BE2C (cell line): Measurements from ENCODE around the gene AFDN.

Experiments
- DNase-seq: peaks from one replicate; pipeline ENCODE4 v3.0.0-alpha.2; 2020
- H3K27me3 ChIP-seq: fragments of 250-450 bp; sonication (Bioruptor Pico); 2 replicates; pipeline ENCODE4 v1.5.1; 2020; ENCODE audit warnings: mild to moderate bottlenecking
- H3K36me3 ChIP-seq: fragments of 250-450 bp; sonication (Bioruptor Pico); 2 replicates; pipeline ENCODE4 v1.5.1; 2020; ENCODE audit warnings: mild to moderate bottlenecking
- H3K4me1 ChIP-seq: fragments of 250-450 bp; sonication (Bioruptor Pico); 2 replicates; pipeline ENCODE4 v1.5.1; 2020
- H3K4me3 ChIP-seq: 2 replicates; pipeline ENCODE4 v1.5.1; 2011; ENCODE audit warnings: low read depth, low read length
- H3K9me3 ChIP-seq: fragments of 250-450 bp; sonication (Bioruptor Pico); 2 replicates; pipeline ENCODE4 v1.5.1; 2020
- TF ChIP-seq, protein P1 (sequence below): IDR thresholded peaks from 2 replicates; pipeline ENCODE4 v1.5.1; 2012; ENCODE audit warnings: mild to moderate bottlenecking, low read depth, low read length

The AFDN gene

DNA sequence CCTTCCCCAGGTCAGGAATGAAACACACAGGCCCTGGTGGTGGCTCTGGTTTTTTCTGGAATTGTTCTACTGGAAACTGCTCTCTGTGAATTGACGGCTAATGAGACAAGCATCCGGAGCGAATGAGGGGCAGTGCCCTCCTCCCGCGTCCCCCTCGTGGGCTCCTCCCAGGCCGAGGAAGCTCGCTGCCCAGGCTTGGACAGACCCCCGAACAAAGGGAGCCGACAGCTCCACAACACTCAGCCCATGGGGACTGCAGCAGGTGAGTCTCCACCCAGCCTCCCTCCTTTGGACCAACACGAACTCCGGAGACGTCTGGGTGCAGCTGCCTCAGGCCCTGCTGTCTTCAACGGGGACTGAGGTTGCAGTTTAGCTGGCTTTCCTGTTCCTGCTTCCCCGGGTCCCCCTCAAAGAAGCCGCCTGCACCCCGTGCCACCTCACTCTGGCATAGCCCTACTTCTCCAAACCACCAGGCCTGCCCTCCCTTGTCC is 31.3 kb upstream of the AFDN start:
- Histone ChIP-seq H3K9me3 (no peaks in the 10 kb centered on the region), H3K36me3 (no peaks in the 10 kb centered on the region), H3K27me3 (no peaks in the 10 kb centered on the region), H3K4me3 (no peak overlapping the region), H3K4me1 (no peaks in the 10 kb centered on the region; the same call in 1 of the 2 replicates)
- TF ChIP-seq, protein P1, sequence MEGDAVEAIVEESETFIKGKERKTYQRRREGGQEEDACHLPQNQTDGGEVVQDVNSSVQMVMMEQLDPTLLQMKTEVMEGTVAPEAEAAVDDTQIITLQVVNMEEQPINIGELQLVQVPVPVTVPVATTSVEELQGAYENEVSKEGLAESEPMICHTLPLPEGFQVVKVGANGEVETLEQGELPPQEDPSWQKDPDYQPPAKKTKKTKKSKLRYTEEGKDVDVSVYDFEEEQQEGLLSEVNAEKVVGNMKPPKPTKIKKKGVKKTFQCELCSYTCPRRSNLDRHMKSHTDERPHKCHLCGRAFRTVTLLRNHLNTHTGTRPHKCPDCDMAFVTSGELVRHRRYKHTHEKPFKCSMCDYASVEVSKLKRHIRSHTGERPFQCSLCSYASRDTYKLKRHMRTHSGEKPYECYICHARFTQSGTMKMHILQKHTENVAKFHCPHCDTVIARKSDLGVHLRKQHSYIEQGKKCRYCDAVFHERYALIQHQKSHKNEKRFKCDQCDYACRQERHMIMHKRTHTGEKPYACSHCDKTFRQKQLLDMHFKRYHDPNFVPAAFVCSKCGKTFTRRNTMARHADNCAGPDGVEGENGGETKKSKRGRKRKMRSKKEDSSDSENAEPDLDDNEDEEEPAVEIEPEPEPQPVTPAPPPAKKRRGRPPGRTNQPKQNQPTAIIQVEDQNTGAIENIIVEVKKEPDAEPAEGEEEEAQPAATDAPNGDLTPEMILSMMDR, result no peak
- no peak for DNase-seq

DNA sequence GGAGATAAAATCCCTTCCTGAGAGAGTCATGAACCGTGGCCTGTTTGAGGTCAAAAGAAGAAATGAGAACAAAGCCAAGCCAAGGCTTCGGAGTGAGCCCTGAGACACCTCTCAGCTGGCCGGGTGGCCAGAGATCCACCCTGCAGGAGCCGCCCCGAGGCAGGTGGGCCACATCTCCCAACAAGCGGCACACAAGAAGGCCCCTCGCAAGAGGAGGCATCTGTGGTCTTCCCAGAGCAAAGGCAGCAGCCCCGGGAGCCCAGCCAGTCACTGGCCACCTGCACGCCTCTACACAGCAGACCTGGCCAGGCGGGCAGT is 30.9 kb upstream of the AFDN start:
- TF ChIP-seq, protein P1, result no peak
- Histone ChIP-seq H3K4me1 (no peaks in the 10 kb centered on the region; the same call in 1 of the 2 replicates), H3K4me3 (no peak overlapping the region), H3K36me3 (no peaks in the 10 kb centered on the region), H3K27me3 (no peaks in the 10 kb centered on the region), H3K9me3 (no peaks in the 10 kb centered on the region)
- DNase-seq, result no peak

- Histone ChIP-seq H3K9me3 (no peaks in the 10 kb centered on the region), H3K36me3 (no peaks in the 10 kb centered on the region), H3K4me3 (no peak overlapping the region), H3K27me3 (no peaks in the 10 kb centered on the region), H3K4me1 (no peaks in the 10 kb centered on the region; the same call in 1 of the 2 replicates)
- TF ChIP-seq, protein P1, result no peak
- no peak for DNase-seq
These were observed 30.3 kb upstream of the AFDN start for GRCh38 chr6:167796192-167796981.

GRCh38 chr6:167797011-167797471 is 29.7 kb upstream of the AFDN start:
- TF ChIP-seq, protein P1, result no peak
- no peaks in the 10 kb centered on the region for H3K36me3 ChIP-seq
- H3K27me3 ChIP-seq, result no peaks in the 10 kb centered on the region
- no peak overlapping the region for H3K4me3 ChIP-seq
- H3K4me1 ChIP-seq, result peaks cover 2% of the 10 kb centered on the region; the same call in 1 of the 2 replicates
- no peaks in the 10 kb centered on the region for H3K9me3 ChIP-seq
- DNase-seq, result no peak

DNA sequence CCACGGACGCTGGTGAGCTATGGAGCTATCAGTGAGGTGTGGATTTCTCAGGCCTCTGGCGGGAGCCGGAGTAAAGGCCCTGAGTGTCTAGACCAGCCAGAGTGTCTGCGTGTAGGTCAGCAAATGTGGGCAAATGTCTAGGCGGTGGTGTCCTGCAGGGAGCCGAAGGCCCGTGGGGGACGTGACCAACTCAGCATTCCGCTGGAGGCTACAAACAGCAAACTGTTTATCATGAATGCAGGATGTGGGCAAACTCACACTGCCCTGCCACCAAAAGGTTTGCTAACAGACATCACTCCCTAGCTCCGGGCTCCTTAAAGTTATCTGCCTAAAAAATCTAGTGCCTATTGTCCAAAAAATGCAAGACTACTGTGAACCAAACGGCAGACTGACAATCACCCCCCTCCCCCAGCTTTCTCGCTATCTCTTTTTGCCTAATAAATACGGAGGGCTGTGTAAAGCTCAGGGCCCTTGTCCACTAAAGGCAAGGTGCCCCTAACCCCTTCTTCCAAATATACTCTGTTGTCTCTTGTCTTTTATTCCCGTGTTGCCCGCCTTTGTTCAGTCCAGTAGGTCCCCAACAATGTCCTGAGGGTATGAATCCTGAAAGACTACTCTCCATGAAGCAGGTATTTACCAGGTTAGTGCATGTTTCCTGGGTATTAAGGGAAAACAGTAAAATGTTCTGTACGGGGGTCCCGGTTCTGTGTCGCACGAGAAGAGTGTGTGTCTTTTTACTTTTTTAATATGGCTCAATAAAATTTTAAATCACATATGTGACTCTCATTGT is 29.0 kb upstream of the AFDN start:
- TF ChIP-seq, protein P1, result no peak
- Histone ChIP-seq H3K9me3 (no peaks in the 10 kb centered on the region), H3K27me3 (no peaks in the 10 kb centered on the region), H3K36me3 (no peaks in the 10 kb centered on the region), H3K4me1 (peaks cover 2% of the 10 kb centered on the region; the same call in 1 of the 2 replicates), H3K4me3 (no peak overlapping the region)
- no peak for DNase-seq
